GM23338 (cell line): ENCODE measurements around the gene KLF2. TPM values are rescaled to one million over a fixed set of nuclear protein-coding genes. Genes with fewer than 3 reads are reported as not detected.

Experiments
- ATAC-seq: fragments of 200-7000 bp; cut with Tn5 transposase; 3 replicates; pipeline ENCODE4 v1.9.1; 2020
- DNase-seq: peaks from one replicate; pipeline ENCODE4 v3.0.0-alpha.2; 2015; ENCODE audit warnings: low spot score
- H2AFZ ChIP-seq: fragments of 200-600 bp; sonication (generic); 2 replicates; pipeline ENCODE4 v1.8.0; 2016; ENCODE audit warnings: antibody characterized with exemption, mild to moderate bottlenecking, moderate library complexity
- H3F3A ChIP-seq: fragments of 200-600 bp; sonication (generic); replicated peaks from 2 replicates; pipeline ENCODE4 v1.8.0; 2017; ENCODE audit warnings: antibody characterized with exemption, mixed run types, low read depth
- H3K27ac ChIP-seq: fragments of 200-600 bp; sonication (generic); 2 replicates; pipeline ENCODE4 v1.6.1; 2016; ENCODE audit warnings: low read depth
- H3K27me3 ChIP-seq: fragments of 200-600 bp; sonication (generic); 2 replicates; pipeline ENCODE4 v1.8.0; 2016; ENCODE audit warnings: mild to moderate bottlenecking, mixed run types, moderate library complexity; ENCODE audit not compliant: insufficient read depth
- H3K36me3 ChIP-seq: fragments of 200-600 bp; sonication (generic); 2 replicates; pipeline ENCODE4 v1.8.0; 2016; ENCODE audit warnings: mild to moderate bottlenecking; ENCODE audit not compliant: insufficient read depth
- H3K4me1 ChIP-seq: fragments of 200-600 bp; sonication (generic); 2 replicates; pipeline ENCODE4 v1.8.0; 2016; ENCODE audit warnings: mild to moderate bottlenecking, moderate library complexity; ENCODE audit not compliant: insufficient read depth
- H3K4me2 ChIP-seq: fragments of 200-600 bp; sonication (generic); 2 replicates; pipeline ENCODE4 v1.7.1; 2017; ENCODE audit warnings: mixed run types
- H3K4me3 ChIP-seq: fragments of 200-600 bp; sonication (generic); 2 replicates; pipeline ENCODE4 v1.6.1; 2016; ENCODE audit warnings: mixed run types
- H3K79me2 ChIP-seq: fragments of 200-600 bp; sonication (generic); replicated peaks from 2 replicates; pipeline ENCODE4 v1.8.0; 2017; ENCODE audit warnings: mild to moderate bottlenecking; ENCODE audit not compliant: insufficient read depth
- H3K9me2 ChIP-seq: fragments of 200-600 bp; sonication (generic); 2 replicates; pipeline ENCODE4 v1.8.0; 2017; ENCODE audit not compliant: insufficient read depth
- H4K20me1 ChIP-seq: fragments of 200-600 bp; sonication (generic); replicated peaks from 2 replicates; pipeline ENCODE4 v1.8.0; 2017; ENCODE audit warnings: mild to moderate bottlenecking; ENCODE audit not compliant: insufficient read depth
- H3K27ac Mint-ChIP-seq: 2 replicates; pipeline ENCODE4 v1.8.0; 2020; ENCODE audit warnings: inconsistent platforms, mild to moderate bottlenecking, moderate library complexity, mixed read lengths
- H3K27me3 Mint-ChIP-seq: 3 replicates; pipeline ENCODE4 v1.8.0; 2022; ENCODE audit warnings: low read depth, mild to moderate bottlenecking, moderate library complexity, mixed read lengths, inconsistent platforms; ENCODE audit not compliant: insufficient read depth, poor library complexity
- H3K36me3 Mint-ChIP-seq: 3 replicates; pipeline ENCODE4 v1.8.0; 2021; ENCODE audit warnings: low read depth, mild to moderate bottlenecking, inconsistent platforms, moderate library complexity, mixed read lengths
- H3K4me1 Mint-ChIP-seq: 3 replicates; pipeline ENCODE4 v1.8.0; 2020; ENCODE audit warnings: mild to moderate bottlenecking, inconsistent platforms, mixed read lengths
- H3K4me3 Mint-ChIP-seq: 3 replicates; pipeline ENCODE4 v1.8.0; 2021; ENCODE audit warnings: moderate library complexity, mild to moderate bottlenecking, inconsistent platforms, mixed read lengths
- H3K9me3 Mint-ChIP-seq: 3 replicates; pipeline ENCODE4 v1.8.0; 2020; ENCODE audit warnings: moderate library complexity, mild to moderate bottlenecking, inconsistent platforms, mixed read lengths
- CREB1 ChIP-seq: fragments of 250-450 bp; sonication (Bioruptor Pico); IDR thresholded peaks from 2 replicates; pipeline ENCODE4 v1.5.0; 2020; ENCODE audit warnings: low read depth, mild to moderate bottlenecking, moderate library complexity
- EZH2 ChIP-seq: fragments of 200-600 bp; sonication (generic); IDR thresholded peaks from one replicate; pipeline ENCODE4 v1.8.0; 2017; ENCODE audit warnings: antibody characterized with exemption, mild to moderate bottlenecking, low read depth; ENCODE audit not compliant: unreplicated experiment
- EZH2phosphoT487 ChIP-seq: fragments of 200-600 bp; sonication (generic); IDR thresholded peaks from one replicate; pipeline ENCODE4 v1.8.1; 2018; ENCODE audit warnings: antibody characterized with exemption; ENCODE audit not compliant: unreplicated experiment
- JUNB ChIP-seq: IDR thresholded peaks from one replicate; pipeline ENCODE4 v1.6.1; 2016; ENCODE audit warnings: antibody characterized with exemption; ENCODE audit not compliant: unreplicated experiment
- NANOG ChIP-seq: IDR thresholded peaks from 2 replicates; pipeline ENCODE4 v1.6.1; 2016; ENCODE audit warnings: antibody characterized with exemption, borderline replicate concordance
- POLR2AphosphoS5 ChIP-seq: IDR thresholded peaks from 2 replicates; pipeline ENCODE4 v1.6.1; 2016; ENCODE audit warnings: antibody characterized with exemption, low read depth
- STAT1 ChIP-seq: IDR thresholded peaks from one replicate; pipeline ENCODE4 v1.6.1; 2016; ENCODE audit warnings: antibody characterized with exemption; ENCODE audit not compliant: unreplicated experiment
- ZNF114 ChIP-seq: fragments of 250-450 bp; sonication (Bioruptor Pico); IDR thresholded peaks from 2 replicates; pipeline ENCODE4 v1.5.0; 2020; ENCODE audit warnings: mild to moderate bottlenecking, moderate library complexity
- ZNF331 ChIP-seq: fragments of 250-450 bp; sonication (Bioruptor Pico); IDR thresholded peaks from 2 replicates; pipeline ENCODE4 v1.5.0; 2020; ENCODE audit warnings: low read depth, mild to moderate bottlenecking, moderate library complexity
- polyA plus RNA-seq: library from polyadenylated mRNA; unstranded; fragments of >200 nt; fragmentation: Nextera tagmentation; extraction: Ambion mirVana; gene quantifications from 2 replicates; pipeline ENCODE4 v1.2.1, GENCODE V29; 2016
- total RNA-seq: library from RNA; depleted of rRNA; stranded (reverse); fragments of >200 nt; shearing (Covaris generic); gene quantifications from 2 replicates; pipeline ENCODE4 v1.2.3, GENCODE V29; 2014
- TF ChIP-seq, protein P1 (sequence below), 2 experiments: fragments of 200-600 bp in 1 of 2; sonication (generic) in 1 of 2; conservative IDR thresholded peaks; 2 replicates each; pipeline versions ENCODE4 v1.5.1 to v1.6.1; 2016 to 2017; ENCODE audit warnings: antibody characterized with exemption in 2 of 2, low read depth in 2 of 2, mild to moderate bottlenecking in 2 of 2, moderate library complexity in 1 of 2
- TF ChIP-seq, protein P2 (sequence below): fragments of 250-450 bp; sonication (Bioruptor Pico); IDR thresholded peaks from 2 replicates; pipeline ENCODE4 v1.5.0; 2020; ENCODE audit warnings: mild to moderate bottlenecking, moderate library complexity
- TF ChIP-seq, protein P3 (sequence below): IDR thresholded peaks from one replicate; pipeline ENCODE4 v1.6.1; 2018; ENCODE audit warnings: antibody characterized with exemption; ENCODE audit not compliant: unreplicated experiment
- TF ChIP-seq, protein P4 (sequence below): IDR thresholded peaks from 2 replicates; pipeline ENCODE4 v1.6.1; 2016; ENCODE audit warnings: antibody characterized with exemption

The KLF2 gene
- total and polyA plus RNA-seq, 2 experiments from 2014 or later = 0.90 TPM; not detected in 1

DNA sequence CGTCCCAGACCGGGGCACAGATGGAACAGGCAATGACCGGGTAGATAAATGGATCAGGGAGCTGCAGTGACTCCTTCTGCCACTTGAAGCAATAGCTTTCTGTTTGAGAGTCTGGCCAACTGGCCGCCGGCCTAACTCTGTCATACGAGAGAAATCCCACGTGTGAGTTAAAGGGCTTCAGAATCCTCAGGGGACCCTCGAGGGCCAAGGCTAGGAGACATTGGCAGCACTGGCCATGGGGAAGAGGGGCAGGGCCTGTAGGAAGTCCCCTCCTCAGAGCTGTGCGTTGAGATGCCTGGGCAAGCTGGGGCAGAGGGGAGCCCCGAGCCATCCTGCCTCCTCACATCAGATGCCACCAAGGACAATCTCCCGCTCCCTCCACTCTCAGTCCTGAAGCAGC, 51.6 kb downstream of the KLF2 start:
- no peak for DNase-seq
- H3K36me3 Mint-ChIP-seq = peaks cover 30% of the 10 kb centered on the region
- no peaks in the 10 kb centered on the region for H3K9me3 Mint-ChIP-seq
- no peak for TF ChIP-seq ZNF331 (CRISPR knock-in tag)
- TF ChIP-seq POLR2AphosphoS5 = no peak
- TF ChIP-seq, protein P1, sequence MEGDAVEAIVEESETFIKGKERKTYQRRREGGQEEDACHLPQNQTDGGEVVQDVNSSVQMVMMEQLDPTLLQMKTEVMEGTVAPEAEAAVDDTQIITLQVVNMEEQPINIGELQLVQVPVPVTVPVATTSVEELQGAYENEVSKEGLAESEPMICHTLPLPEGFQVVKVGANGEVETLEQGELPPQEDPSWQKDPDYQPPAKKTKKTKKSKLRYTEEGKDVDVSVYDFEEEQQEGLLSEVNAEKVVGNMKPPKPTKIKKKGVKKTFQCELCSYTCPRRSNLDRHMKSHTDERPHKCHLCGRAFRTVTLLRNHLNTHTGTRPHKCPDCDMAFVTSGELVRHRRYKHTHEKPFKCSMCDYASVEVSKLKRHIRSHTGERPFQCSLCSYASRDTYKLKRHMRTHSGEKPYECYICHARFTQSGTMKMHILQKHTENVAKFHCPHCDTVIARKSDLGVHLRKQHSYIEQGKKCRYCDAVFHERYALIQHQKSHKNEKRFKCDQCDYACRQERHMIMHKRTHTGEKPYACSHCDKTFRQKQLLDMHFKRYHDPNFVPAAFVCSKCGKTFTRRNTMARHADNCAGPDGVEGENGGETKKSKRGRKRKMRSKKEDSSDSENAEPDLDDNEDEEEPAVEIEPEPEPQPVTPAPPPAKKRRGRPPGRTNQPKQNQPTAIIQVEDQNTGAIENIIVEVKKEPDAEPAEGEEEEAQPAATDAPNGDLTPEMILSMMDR (conservative IDR thresholded peaks at IDR 0.05; ENCODE audit: low read depth in 2 of 2) = no peak
- no peak for TF ChIP-seq EZH2phosphoT487
- TF ChIP-seq, protein P2, sequence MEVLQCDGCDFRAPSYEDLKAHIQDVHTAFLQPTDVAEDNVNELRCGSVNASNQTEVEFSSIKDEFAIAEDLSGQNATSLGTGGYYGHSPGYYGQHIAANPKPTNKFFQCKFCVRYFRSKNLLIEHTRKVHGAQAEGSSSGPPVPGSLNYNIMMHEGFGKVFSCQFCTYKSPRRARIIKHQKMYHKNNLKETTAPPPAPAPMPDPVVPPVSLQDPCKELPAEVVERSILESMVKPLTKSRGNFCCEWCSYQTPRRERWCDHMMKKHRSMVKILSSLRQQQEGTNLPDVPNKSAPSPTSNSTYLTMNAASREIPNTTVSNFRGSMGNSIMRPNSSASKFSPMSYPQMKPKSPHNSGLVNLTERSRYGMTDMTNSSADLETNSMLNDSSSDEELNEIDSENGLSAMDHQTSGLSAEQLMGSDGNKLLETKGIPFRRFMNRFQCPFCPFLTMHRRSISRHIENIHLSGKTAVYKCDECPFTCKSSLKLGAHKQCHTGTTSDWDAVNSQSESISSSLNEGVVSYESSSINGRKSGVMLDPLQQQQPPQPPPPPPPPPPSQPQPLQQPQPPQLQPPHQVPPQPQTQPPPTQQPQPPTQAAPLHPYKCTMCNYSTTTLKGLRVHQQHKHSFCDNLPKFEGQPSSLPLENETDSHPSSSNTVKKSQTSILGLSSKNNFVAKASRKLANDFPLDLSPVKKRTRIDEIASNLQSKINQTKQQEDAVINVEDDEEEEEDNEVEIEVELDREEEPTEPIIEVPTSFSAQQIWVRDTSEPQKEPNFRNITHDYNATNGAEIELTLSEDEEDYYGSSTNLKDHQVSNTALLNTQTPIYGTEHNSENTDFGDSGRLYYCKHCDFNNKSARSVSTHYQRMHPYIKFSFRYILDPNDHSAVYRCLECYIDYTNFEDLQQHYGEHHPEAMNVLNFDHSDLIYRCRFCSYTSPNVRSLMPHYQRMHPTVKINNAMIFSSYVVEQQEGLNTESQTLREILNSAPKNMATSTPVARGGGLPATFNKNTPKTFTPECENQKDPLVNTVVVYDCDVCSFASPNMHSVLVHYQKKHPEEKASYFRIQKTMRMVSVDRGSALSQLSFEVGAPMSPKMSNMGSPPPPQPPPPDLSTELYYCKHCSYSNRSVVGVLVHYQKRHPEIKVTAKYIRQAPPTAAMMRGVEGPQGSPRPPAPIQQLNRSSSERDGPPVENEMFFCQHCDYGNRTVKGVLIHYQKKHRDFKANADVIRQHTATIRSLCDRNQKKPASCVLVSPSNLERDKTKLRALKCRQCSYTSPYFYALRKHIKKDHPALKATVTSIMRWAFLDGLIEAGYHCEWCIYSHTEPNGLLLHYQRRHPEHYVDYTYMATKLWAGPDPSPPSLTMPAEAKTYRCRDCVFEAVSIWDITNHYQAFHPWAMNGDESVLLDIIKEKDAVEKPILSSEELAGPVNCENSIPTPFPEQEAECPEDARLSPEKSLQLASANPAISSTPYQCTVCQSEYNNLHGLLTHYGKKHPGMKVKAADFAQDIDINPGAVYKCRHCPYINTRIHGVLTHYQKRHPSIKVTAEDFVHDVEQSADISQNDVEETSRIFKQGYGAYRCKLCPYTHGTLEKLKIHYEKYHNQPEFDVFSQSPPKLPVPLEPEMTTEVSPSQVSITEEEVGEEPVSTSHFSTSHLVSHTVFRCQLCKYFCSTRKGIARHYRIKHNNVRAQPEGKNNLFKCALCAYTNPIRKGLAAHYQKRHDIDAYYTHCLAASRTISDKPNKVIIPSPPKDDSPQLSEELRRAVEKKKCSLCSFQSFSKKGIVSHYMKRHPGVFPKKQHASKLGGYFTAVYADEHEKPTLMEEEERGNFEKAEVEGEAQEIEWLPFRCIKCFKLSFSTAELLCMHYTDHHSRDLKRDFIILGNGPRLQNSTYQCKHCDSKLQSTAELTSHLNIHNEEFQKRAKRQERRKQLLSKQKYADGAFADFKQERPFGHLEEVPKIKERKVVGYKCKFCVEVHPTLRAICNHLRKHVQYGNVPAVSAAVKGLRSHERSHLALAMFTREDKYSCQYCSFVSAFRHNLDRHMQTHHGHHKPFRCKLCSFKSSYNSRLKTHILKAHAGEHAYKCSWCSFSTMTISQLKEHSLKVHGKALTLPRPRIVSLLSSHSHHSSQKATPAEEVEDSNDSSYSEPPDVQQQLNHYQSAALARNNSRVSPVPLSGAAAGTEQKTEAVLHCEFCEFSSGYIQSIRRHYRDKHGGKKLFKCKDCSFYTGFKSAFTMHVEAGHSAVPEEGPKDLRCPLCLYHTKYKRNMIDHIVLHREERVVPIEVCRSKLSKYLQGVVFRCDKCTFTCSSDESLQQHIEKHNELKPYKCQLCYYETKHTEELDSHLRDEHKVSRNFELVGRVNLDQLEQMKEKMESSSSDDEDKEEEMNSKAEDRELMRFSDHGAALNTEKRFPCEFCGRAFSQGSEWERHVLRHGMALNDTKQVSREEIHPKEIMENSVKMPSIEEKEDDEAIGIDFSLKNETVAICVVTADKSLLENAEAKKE (CRISPR knock-in tag) = no peak
- no peak for TF ChIP-seq NANOG
- no peak for TF ChIP-seq CREB1 (CRISPR knock-in tag)
- TF ChIP-seq, protein P3, sequence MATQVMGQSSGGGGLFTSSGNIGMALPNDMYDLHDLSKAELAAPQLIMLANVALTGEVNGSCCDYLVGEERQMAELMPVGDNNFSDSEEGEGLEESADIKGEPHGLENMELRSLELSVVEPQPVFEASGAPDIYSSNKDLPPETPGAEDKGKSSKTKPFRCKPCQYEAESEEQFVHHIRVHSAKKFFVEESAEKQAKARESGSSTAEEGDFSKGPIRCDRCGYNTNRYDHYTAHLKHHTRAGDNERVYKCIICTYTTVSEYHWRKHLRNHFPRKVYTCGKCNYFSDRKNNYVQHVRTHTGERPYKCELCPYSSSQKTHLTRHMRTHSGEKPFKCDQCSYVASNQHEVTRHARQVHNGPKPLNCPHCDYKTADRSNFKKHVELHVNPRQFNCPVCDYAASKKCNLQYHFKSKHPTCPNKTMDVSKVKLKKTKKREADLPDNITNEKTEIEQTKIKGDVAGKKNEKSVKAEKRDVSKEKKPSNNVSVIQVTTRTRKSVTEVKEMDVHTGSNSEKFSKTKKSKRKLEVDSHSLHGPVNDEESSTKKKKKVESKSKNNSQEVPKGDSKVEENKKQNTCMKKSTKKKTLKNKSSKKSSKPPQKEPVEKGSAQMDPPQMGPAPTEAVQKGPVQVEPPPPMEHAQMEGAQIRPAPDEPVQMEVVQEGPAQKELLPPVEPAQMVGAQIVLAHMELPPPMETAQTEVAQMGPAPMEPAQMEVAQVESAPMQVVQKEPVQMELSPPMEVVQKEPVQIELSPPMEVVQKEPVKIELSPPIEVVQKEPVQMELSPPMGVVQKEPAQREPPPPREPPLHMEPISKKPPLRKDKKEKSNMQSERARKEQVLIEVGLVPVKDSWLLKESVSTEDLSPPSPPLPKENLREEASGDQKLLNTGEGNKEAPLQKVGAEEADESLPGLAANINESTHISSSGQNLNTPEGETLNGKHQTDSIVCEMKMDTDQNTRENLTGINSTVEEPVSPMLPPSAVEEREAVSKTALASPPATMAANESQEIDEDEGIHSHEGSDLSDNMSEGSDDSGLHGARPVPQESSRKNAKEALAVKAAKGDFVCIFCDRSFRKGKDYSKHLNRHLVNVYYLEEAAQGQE = no peak
- TF ChIP-seq, protein P4, sequence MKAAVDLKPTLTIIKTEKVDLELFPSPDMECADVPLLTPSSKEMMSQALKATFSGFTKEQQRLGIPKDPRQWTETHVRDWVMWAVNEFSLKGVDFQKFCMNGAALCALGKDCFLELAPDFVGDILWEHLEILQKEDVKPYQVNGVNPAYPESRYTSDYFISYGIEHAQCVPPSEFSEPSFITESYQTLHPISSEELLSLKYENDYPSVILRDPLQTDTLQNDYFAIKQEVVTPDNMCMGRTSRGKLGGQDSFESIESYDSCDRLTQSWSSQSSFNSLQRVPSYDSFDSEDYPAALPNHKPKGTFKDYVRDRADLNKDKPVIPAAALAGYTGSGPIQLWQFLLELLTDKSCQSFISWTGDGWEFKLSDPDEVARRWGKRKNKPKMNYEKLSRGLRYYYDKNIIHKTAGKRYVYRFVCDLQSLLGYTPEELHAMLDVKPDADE = no peak
- TF ChIP-seq JUNB = no peak
- no peak for TF ChIP-seq ZNF114
- no peak for TF ChIP-seq EZH2
- no peak for TF ChIP-seq STAT1
- peaks cover 6% of the 10 kb centered on the region for H3K27me3 Mint-ChIP-seq
- H3K4me3 Mint-ChIP-seq = no peak overlapping the region
- H3K4me1 Mint-ChIP-seq = peaks cover 6% of the 10 kb centered on the region
- no peak overlapping the region; the same call in 1 of the 2 replicates for H3K27ac Mint-ChIP-seq
- no peaks in the 10 kb centered on the region for H3K79me2 ChIP-seq
- no peaks in the 10 kb centered on the region for H3K9me2 ChIP-seq
- no peak overlapping the region for H3K4me2 ChIP-seq
- no peak overlapping the region for H3K27ac ChIP-seq
- no peak overlapping the region for H3K4me3 ChIP-seq
- H3F3A ChIP-seq = 0 out of 2 replicates have a peak, but pooled peaks cover 1% of the 10 kb centered on the region
- no peak for ATAC-seq
- H3K4me1 ChIP-seq = no peaks in the 10 kb centered on the region
- no peak overlapping the region for H2AFZ ChIP-seq
- 0 out of 2 replicates have a peak, but pooled peaks cover 3% of the 10 kb centered on the region for H4K20me1 ChIP-seq
- no peaks in the 10 kb centered on the region for H3K36me3 ChIP-seq
- H3K27me3 ChIP-seq = no peaks in the 10 kb centered on the region
